ENCODE measurements around the gene COG1.

Gene COG1

DNA sequence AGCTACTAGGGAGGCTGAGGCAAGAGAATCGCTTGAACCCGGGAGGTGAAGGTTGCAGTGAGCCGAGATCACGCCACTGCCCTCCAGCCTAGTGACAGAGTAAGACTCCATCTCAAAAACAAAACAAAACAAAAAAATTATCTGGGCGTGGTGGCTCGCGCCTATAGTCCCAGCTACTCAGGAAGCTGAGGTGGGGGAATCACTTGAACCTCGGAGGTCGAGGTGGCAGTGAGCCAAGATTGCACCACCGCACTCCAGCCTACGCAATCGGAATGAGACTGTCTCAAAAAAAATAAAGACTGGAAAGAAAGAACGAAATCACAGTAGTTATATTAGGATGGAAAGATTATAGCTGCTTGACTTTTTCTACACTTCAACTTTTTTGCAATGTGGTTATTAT is 18.9 kb downstream of the COG1 start:
- Histone ChIP-seq H4K5ac (ENCODE audit: low read length) (no peak overlapping the region), H2BK15ac (replicated peaks; ENCODE audit: low read depth) (no peak overlapping the region), H3K4me3 (ENCODE audit: low read length) (no peak overlapping the region), H4K8ac (ENCODE audit: low read depth, low read length) (no peak overlapping the region), H3K36me3 (ENCODE audit: control insufficient read depth, insufficient read depth, low read length) (peaks cover 6% of the 10 kb centered on the region), H3K4me1 (ENCODE audit: control insufficient read depth, low read depth, low read length) (no peaks in the 10 kb centered on the region), H3K4me2 (ENCODE audit: low read length) (no peak overlapping the region), H3K79me1 (ENCODE audit: low read length) (peaks cover 8% of the 10 kb centered on the region), H3K23ac (ENCODE audit: low read length) (no peak overlapping the region), H3K56ac (ENCODE audit: low read length) (no peak overlapping the region), H3K18ac (ENCODE audit: low read length) (no peak overlapping the region), H3K27ac (ENCODE audit: low read depth, low read length) (no peak overlapping the region), H3K9ac (ENCODE audit: low read length) (no peak overlapping the region), H2BK5ac (ENCODE audit: low read length) (no peak overlapping the region), H3K4ac (ENCODE audit: low read depth, low read length) (no peak overlapping the region), H2AK5ac (ENCODE audit: low read length) (no peak overlapping the region), H3K27me3 (ENCODE audit: insufficient read depth, low read length, poor library complexity) (no peaks in the 10 kb centered on the region), H2BK120ac (ENCODE audit: low read depth, low read length) (no peak overlapping the region), H3K79me2 (ENCODE audit: control insufficient read depth, insufficient read depth, low read length) (peaks cover 6% of the 10 kb centered on the region)
- WGBS (ENCODE audit: extremely low coverage, insufficient coverage, low lambda C conversion rate), result no CpG with 5 or more reads among the region's 13 CpGs
- no peak for DNase-seq

DNA sequence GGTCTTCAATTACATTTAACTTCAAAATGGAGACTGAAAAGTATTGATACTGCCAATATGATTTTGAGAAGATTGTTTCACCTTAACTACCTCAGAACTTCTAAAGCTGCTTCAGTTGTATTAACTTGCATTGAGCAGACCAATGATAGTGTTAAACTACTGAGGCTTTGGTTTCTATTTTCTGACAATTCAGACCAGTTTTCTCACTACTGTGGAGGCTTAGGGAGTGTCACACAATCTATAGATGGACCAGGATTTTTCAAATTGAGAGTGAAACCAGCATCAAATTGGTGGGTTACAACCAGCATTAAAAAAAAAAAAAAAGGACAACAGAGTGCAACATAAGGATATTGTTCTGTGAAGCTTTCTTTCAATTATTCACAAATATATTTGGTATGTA is 21.2 kb downstream of the COG1 start:
- no peak overlapping the region for H3K27ac ChIP-seq (ENCODE audit: low read depth, low read length)
- H3K79me1 ChIP-seq (ENCODE audit: low read length), result peaks cover 8% of the 10 kb centered on the region
- H3K9ac ChIP-seq (ENCODE audit: low read length), result no peak overlapping the region
- no peak overlapping the region for H3K4ac ChIP-seq (ENCODE audit: low read depth, low read length)
- no peak overlapping the region for H3K23ac ChIP-seq (ENCODE audit: low read length)
- H2BK15ac ChIP-seq (replicated peaks; ENCODE audit: low read depth), result no peak overlapping the region
- no peak for DNase-seq
- no peak overlapping the region for H4K8ac ChIP-seq (ENCODE audit: low read depth, low read length)
- peaks cover 4% of the 10 kb centered on the region for H3K36me3 ChIP-seq (ENCODE audit: control insufficient read depth, insufficient read depth, low read length)
- no peak overlapping the region for H3K56ac ChIP-seq (ENCODE audit: low read length)
- H3K79me2 ChIP-seq (ENCODE audit: control insufficient read depth, insufficient read depth, low read length), result peaks cover 6% of the 10 kb centered on the region
- H3K27me3 ChIP-seq (ENCODE audit: insufficient read depth, low read length, poor library complexity), result no peaks in the 10 kb centered on the region
- H3K18ac ChIP-seq (ENCODE audit: low read length), result no peak overlapping the region
- H3K4me2 ChIP-seq (ENCODE audit: low read length), result no peak overlapping the region
- H2AK5ac ChIP-seq (ENCODE audit: low read length), result no peak overlapping the region
- no peak overlapping the region for H2BK120ac ChIP-seq (ENCODE audit: low read depth, low read length)
- no peak overlapping the region for H4K5ac ChIP-seq (ENCODE audit: low read length)
- H2BK5ac ChIP-seq (ENCODE audit: low read length), result no peak overlapping the region
- H3K4me1 ChIP-seq (ENCODE audit: control insufficient read depth, low read depth, low read length), result no peaks in the 10 kb centered on the region
- H3K4me3 ChIP-seq (ENCODE audit: low read length), result no peak overlapping the region

DNA sequence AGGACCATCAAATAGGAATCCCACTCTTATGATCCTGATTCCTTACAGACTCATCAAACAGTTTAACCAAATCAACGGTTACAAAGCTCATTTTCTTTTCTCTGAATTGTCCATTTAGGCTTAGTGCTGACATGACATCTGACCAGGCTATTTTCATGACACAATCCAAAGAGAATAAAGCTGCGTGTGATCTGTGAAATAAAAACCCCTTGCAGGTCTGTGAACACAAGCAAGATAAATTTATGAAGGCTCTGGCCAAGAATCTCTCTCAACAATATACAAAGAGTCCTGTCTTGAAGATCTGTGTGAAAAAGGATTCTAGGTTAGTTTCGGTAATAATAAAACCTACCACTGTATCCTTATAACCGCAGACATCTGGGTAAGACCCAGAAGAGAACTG is 22.0 kb downstream of the COG1 start:
- H3K79me1 ChIP-seq (ENCODE audit: low read length), result peaks cover 4% of the 10 kb centered on the region
- H2BK5ac ChIP-seq (ENCODE audit: low read length), result no peak overlapping the region
- no peak overlapping the region for H2BK15ac ChIP-seq (replicated peaks; ENCODE audit: low read depth)
- H3K23ac ChIP-seq (ENCODE audit: low read length), result no peak overlapping the region
- no peak overlapping the region for H2BK120ac ChIP-seq (ENCODE audit: low read depth, low read length)
- no peak overlapping the region for H3K4me2 ChIP-seq (ENCODE audit: low read length)
- no peaks in the 10 kb centered on the region for H3K4me1 ChIP-seq (ENCODE audit: control insufficient read depth, low read depth, low read length)
- H4K5ac ChIP-seq (ENCODE audit: low read length), result no peak overlapping the region
- no peak overlapping the region for H3K4me3 ChIP-seq (ENCODE audit: low read length)
- no peak overlapping the region for H2AK5ac ChIP-seq (ENCODE audit: low read length)
- no peak overlapping the region for H3K18ac ChIP-seq (ENCODE audit: low read length)
- H3K56ac ChIP-seq (ENCODE audit: low read length), result no peak overlapping the region
- DNase-seq, result no peak
- WGBS (ENCODE audit: extremely low coverage, insufficient coverage, low lambda C conversion rate), result no CpG with 5 or more reads among the region's 4 CpGs
- H4K8ac ChIP-seq (ENCODE audit: low read depth, low read length), result no peak overlapping the region
- no peak overlapping the region for H3K9ac ChIP-seq (ENCODE audit: low read length)
- no peak overlapping the region for H3K4ac ChIP-seq (ENCODE audit: low read depth, low read length)
- no peak overlapping the region for H3K27ac ChIP-seq (ENCODE audit: low read depth, low read length)
- no peaks in the 10 kb centered on the region for H3K27me3 ChIP-seq (ENCODE audit: insufficient read depth, low read length, poor library complexity)
- peaks cover 2% of the 10 kb centered on the region for H3K36me3 ChIP-seq (ENCODE audit: control insufficient read depth, insufficient read depth, low read length)
- peaks cover 6% of the 10 kb centered on the region for H3K79me2 ChIP-seq (ENCODE audit: control insufficient read depth, insufficient read depth, low read length)

DNA sequence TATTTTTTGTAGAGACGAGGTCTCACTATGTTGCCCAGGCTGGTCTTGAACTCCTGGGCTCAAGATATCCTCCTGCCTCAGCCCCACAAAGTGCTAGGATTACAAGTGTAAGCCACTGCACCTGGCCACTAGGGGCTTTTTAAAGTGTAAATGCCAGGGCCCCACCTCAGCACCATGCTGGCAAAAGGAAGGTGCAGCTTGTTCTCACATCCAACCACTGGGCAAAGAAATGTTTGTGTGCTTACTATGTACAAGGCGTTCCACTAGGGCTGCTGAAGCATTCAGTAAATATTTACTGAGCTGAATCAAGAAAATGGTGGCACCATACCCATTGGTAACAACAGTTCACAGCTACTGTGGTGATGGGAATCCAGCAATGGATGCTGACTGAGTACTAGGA is 22.6 kb downstream of the COG1 start:
- Histone ChIP-seq H2BK15ac (replicated peaks; ENCODE audit: low read depth) (no peak overlapping the region), H3K18ac (ENCODE audit: low read length) (no peak overlapping the region), H3K9ac (ENCODE audit: low read length) (no peak overlapping the region), H3K4me1 (ENCODE audit: control insufficient read depth, low read depth, low read length) (no peaks in the 10 kb centered on the region), H3K4me2 (ENCODE audit: low read length) (no peak overlapping the region), H2BK120ac (ENCODE audit: low read depth, low read length) (no peak overlapping the region), H4K8ac (ENCODE audit: low read depth, low read length) (no peak overlapping the region), H4K5ac (ENCODE audit: low read length) (no peak overlapping the region), H3K56ac (ENCODE audit: low read length) (no peak overlapping the region), H3K79me1 (ENCODE audit: low read length) (peaks cover 6% of the 10 kb centered on the region), H3K4me3 (ENCODE audit: low read length) (no peak overlapping the region), H2BK5ac (ENCODE audit: low read length) (no peak overlapping the region), H2AK5ac (ENCODE audit: low read length) (no peak overlapping the region), H3K27me3 (ENCODE audit: insufficient read depth, low read length, poor library complexity) (no peaks in the 10 kb centered on the region), H3K4ac (ENCODE audit: low read depth, low read length) (no peak overlapping the region), H3K79me2 (ENCODE audit: control insufficient read depth, insufficient read depth, low read length) (peaks cover 6% of the 10 kb centered on the region), H3K27ac (ENCODE audit: low read depth, low read length) (no peak overlapping the region), H3K36me3 (ENCODE audit: control insufficient read depth, insufficient read depth, low read length) (peaks cover 2% of the 10 kb centered on the region), H3K23ac (ENCODE audit: low read length) (no peak overlapping the region)
- no CpG with 5 or more reads among the region's 2 CpGs for WGBS (ENCODE audit: extremely low coverage, insufficient coverage, low lambda C conversion rate)
- DNase-seq, result no peak

DNA sequence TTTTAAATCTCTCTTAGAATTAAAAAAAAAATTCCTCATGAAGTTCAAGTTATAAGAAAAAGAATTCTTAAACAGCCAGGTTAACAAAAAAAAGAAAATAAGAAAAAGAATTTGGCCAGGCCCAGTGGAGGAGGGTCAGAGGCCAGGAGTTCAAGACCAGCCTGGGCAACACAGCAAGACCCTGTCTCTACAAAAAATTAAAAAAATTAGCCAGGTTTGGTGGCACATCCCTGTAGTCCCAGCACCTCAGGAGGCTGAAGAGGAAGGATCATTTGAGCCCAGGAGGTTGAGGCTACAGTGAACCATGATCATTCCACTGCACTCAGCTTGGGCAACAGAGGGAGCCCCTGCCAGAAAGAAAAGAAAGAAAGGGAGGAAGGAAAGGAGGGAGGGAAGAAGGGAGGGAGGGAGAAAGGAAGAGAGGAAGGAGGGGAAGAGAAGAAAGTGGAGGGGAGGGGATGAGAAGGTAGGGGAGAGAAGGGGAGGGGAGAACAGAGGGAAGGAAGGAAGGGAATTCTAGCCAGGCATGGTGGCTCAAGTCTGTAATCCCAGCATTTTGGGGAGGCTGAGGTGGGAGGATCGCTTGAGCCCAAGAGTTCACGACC is 30.9 kb downstream of the COG1 start:
- Histone ChIP-seq H4K5ac (ENCODE audit: low read length) (no peak overlapping the region), H4K8ac (ENCODE audit: low read depth, low read length) (no peak overlapping the region), H3K9ac (ENCODE audit: low read length) (no peak overlapping the region), H2BK15ac (replicated peaks; ENCODE audit: low read depth) (no peak overlapping the region), H2BK120ac (ENCODE audit: low read depth, low read length) (no peak overlapping the region), H3K23ac (ENCODE audit: low read length) (no peak overlapping the region), H3K56ac (ENCODE audit: low read length) (no peak overlapping the region), H3K36me3 (ENCODE audit: control insufficient read depth, insufficient read depth, low read length) (no peaks in the 10 kb centered on the region), H3K4me1 (ENCODE audit: control insufficient read depth, low read depth, low read length) (peaks cover 3% of the 10 kb centered on the region), H3K79me2 (ENCODE audit: control insufficient read depth, insufficient read depth, low read length) (peaks cover 24% of the 10 kb centered on the region), H2BK5ac (ENCODE audit: low read length) (no peak overlapping the region), H3K4me3 (ENCODE audit: low read length) (no peak overlapping the region), H3K79me1 (ENCODE audit: low read length) (peaks cover 13% of the 10 kb centered on the region), H3K27me3 (ENCODE audit: insufficient read depth, low read length, poor library complexity) (no peaks in the 10 kb centered on the region), H3K18ac (ENCODE audit: low read length) (no peak overlapping the region), H3K4ac (ENCODE audit: low read depth, low read length) (no peak overlapping the region), H3K27ac (ENCODE audit: low read depth, low read length) (no peak overlapping the region), H3K4me2 (ENCODE audit: low read length) (no peak overlapping the region), H2AK5ac (ENCODE audit: low read length) (no peak overlapping the region)
- no peak for DNase-seq
- no CpG with 5 or more reads among the region's 2 CpGs for WGBS (ENCODE audit: extremely low coverage, insufficient coverage, low lambda C conversion rate)

DNA sequence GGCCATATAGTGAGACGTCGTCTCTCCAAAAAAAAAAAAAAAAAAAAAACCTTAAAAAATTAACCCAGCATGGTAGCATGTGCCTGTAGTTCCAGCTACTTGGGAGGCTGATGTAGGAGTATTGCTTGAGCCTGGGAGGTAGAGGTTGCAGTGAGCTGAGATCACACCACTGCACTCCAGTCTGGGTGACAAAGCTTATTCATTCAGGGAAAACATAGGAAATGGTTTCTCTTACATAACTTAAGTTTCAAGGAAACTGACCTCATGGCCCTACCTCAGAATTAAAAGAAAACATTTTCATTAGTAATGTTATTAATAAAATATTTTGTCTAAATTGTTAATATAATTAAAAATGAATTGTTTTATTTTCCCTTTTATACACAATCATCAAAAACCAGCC is 31.4 kb downstream of the COG1 start:
- Histone ChIP-seq H3K79me1 (ENCODE audit: low read length) (peaks cover 13% of the 10 kb centered on the region), H2BK5ac (ENCODE audit: low read length) (no peak overlapping the region), H3K4ac (ENCODE audit: low read depth, low read length) (no peak overlapping the region), H3K27ac (ENCODE audit: low read depth, low read length) (no peak overlapping the region), H3K36me3 (ENCODE audit: control insufficient read depth, insufficient read depth, low read length) (no peaks in the 10 kb centered on the region), H3K79me2 (ENCODE audit: control insufficient read depth, insufficient read depth, low read length) (peaks cover 28% of the 10 kb centered on the region), H2BK120ac (ENCODE audit: low read depth, low read length) (no peak overlapping the region), H4K5ac (ENCODE audit: low read length) (no peak overlapping the region), H3K4me1 (ENCODE audit: control insufficient read depth, low read depth, low read length) (peaks cover 6% of the 10 kb centered on the region), H3K4me3 (ENCODE audit: low read length) (no peak overlapping the region), H3K4me2 (ENCODE audit: low read length) (no peak overlapping the region), H3K23ac (ENCODE audit: low read length) (no peak overlapping the region), H2BK15ac (replicated peaks; ENCODE audit: low read depth) (no peak overlapping the region), H4K8ac (ENCODE audit: low read depth, low read length) (no peak overlapping the region), H3K18ac (ENCODE audit: low read length) (no peak overlapping the region), H3K27me3 (ENCODE audit: insufficient read depth, low read length, poor library complexity) (no peaks in the 10 kb centered on the region), H2AK5ac (ENCODE audit: low read length) (no peak overlapping the region), H3K56ac (ENCODE audit: low read length) (no peak overlapping the region), H3K9ac (ENCODE audit: low read length) (no peak overlapping the region)
- no peak for DNase-seq
- WGBS (ENCODE audit: extremely low coverage, insufficient coverage, low lambda C conversion rate), result no CpG with 5 or more reads among the region's 2 CpGs
